ENCODE measurements around the gene STAC2.

DNA sequence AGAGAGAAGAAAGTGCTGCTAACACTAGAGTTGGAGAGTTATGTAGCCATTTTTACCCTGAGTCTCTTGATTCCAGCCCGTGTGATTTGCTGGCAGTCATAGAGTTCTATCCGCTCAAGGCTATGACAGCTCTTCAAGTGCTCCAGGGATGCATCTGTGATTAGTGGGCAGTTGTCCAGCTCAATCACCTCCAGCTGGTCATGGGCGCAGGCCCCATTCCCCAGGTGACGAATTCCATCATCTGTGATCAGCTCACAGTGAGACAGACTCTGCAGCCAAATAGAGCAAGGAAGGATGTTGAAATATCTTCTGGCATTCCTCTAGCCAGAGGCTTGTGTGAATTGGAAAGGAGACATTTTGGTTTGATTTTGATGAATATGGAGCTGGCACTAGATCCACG, 38.4 kb upstream of the STAC2 start:
- no peak for TF ChIP-seq EZH2 (IDR thresholded peaks at IDR 0.05)
- TF ChIP-seq POLR2AphosphoS5 (IDR thresholded peaks at IDR 0.05; ENCODE audit: borderline replicate concordance, low read depth, low read length), result no peak
- TF ChIP-seq FOXP2 (optimal IDR thresholded peaks at IDR 0.05; ENCODE audit: control extremely low read depth, extremely low read length, insufficient read depth), result no peak

All from SK-N-MC (cell line).